CD4-positive, alpha-beta T cell treated with Interferon alpha-2 for 1 hour (primary cell): ENCODE data around the gene TBL3.
A peak's percentile ranks its signal among the peaks of the same experiment; 100 is the strongest.

ENCODE experiments used
- DNase-seq, 2 donors: peaks; one replicate each; pipeline ENCODE4 v3.0.0-alpha.2; 2020 to 2022

The TBL3 gene

DNA sequence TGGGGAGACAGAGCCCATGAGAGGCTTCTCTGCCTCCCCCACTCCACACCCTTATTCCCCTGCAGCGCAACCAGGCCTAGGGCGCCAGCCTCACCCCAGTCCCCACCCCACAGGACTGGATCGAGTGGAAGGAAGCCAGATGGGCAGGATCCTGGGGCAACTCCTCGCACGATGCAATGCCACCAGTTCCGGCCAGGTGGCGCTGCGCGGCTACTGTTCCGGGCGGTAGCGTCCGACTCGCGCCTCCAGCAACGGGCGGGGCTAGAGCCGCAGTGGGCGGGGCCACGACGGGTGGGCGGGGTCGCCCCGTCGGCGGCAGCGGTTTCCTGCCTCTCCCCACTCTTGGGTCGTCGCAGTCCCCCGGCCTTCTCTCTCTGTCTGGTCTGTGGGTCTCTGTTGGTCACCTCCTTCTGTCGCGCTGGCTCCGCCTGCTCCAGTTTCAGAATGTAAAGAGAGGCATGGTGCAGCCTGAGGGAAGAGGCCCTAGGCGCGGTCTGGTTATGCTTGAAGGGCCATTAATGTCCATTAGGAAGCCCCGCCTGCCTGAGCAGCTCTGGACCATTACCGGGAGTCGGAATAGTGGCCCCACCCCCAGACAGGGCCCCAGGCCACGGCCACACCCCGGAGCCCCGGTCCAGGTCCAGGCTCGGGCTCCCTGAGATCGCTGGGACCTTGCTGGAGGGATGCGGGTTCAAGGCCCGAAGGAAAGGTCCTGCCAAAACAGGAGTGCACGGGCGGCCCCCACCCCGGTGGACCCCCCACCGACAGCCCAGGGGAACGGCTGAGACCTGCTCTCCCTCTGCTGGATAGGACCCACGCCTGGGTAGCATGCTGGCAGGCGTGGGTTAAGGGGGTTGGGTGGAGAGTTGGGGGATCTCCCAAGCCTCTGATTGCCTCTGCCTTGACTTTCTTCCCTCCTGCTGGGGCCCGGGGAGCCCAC is 51.5 kb downstream of the TBL3 start:
- DNase-seq = peak; percentile 93 to 96

DNA sequence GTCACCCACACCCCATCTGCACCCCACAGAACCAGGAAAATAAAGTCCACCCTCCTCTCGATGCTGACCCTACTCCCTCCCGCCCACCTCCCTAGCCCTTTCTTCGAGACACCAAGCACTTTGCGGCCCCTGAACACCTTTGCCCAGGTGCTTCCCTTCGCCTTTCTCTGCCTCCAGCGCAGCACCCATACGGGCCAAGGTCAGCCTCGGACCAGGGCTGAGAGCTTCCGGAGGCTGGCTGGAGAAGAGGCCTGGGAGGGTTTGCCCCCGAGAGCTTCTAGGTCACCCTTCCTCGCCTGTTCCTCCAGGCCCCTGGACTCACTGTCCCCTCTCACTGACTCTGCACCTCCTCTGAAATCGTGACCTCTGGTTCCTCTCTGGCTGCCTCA is 52.2 kb downstream of the TBL3 start:
- no peak for DNase-seq

DNA sequence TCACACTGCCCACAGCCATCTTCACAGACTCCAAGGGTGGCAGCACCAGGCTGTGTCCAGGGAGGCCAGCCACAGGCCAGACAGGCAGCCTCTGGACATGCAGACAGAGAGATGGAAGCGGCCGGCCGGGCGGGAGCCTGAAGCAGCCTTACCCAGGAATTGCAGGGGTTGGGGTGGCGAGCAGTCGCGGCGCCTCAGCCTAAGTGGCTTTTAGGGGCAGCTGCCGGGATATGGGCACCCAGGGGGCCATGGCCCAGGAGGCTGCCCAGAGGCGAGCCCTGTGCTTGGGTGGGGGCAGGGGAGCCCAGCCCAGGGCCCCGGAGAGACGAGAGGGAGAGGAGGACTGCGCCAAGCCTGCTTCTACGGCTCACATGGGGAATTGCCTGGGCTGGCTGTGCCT is 53.4 kb downstream of the TBL3 start:
- DNase-seq = no peak

DNA sequence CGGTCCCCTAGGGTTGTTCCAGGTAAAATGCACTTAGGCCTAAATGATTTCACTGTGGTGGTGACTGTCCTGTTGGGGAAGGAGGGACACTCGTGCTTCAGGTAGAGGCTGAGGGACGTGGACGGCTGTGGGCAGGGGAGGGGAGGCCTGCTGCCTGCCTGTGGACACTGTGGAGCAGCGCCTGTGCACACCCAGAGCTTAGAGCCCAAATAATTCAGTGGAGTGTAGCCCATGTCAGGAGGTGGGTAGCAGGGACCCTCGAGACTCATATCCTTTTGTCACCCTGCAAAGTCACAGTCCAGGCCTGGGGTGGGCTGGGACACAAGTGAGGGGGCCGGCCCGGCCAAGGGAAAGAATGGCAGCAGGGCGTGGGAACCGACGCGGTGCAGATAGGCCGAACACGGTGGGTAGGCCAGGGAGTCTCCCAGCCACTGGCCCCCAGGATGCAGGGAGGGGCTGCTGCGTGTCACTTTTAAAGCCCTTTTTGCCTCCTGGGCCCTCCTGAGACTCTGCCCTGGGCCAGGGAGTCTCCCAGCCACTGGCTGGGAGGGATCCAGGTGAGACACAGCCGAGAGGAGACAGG is 54.1 kb downstream of the TBL3 start:
- DNase-seq = no peak

DNA sequence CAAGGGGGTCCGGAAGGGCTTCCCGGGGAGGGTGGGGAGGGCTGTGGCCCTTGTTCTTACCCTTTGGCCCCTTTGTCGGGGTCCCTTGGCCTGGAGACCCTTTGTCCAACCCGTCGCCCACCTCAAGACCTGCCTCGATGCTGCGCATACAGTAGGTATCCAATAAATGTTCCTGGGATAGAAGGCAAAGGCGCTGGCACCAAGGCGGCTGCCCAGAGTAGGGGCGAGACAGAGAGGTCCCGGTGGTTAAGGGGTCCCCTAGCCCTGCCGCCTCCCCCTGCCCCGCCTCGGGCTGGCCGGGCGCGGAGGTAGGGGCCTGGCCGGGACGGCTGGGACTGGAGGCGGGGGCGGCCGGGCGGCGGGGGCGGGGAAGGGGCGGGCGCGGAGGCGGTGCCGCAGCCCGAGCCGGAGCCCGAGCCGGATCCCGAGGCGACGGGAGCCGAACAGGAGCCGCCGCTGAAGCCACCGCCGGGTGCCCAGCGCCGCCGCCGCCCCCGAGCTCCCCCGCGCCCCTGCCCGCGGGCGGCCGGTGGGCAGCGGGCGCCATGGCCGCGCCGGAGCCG is 54.7 kb downstream of the TBL3 start, which contains the start of gene NHERF2:
NHERF2 (plus strand) TSS at position 442 of the 563 bp plus-strand sequence; CDS start at position 546, 104 bp downstream.
- peak in 1 of 2 donors; percentile 40 for DNase-seq

DNA sequence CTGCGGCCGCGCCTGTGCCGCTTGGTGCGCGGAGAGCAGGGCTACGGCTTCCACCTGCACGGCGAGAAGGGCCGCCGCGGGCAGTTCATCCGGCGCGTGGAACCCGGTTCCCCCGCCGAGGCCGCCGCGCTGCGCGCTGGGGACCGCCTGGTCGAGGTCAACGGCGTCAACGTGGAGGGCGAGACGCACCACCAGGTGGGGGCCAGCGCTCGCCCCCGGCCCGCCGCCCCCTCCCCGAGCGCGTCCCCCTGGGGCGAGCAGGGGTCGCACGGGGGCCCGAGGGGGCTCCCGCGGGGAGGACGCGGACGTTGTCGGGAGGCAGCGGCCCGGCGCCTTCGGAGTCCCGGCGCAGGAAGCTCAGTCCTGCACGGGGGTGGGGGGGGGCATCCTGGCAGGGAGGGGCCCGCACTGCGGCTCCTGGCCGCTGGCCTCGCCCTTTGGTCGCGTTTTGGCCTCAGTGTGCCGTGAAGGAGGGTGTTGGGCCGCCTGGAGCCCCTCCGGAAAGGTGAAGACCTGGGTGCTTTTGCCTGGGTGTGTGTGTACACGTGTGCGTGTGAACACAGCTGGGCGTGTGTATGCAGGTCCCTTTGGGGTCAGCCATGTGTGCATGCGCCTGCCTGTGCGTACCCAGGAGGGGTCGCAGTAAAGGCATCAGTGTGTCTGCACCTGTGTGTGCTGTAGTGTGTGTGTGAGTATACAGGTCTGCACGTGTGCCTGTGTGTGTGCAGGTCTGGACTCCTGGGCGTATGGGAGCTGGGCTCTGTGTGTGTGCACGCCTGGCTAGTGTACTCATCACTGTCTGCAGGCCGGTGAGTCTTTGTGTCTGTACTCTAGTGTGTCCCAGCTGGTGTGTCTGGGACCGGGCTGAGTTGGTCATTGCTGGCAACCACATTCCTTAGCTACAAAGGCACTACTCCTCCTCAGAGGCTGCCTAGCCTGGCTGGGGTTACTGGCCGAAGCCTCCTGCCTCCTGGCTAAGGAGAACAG is 55.5 kb downstream of the TBL3 start:
- DNase-seq = no peak

DNA sequence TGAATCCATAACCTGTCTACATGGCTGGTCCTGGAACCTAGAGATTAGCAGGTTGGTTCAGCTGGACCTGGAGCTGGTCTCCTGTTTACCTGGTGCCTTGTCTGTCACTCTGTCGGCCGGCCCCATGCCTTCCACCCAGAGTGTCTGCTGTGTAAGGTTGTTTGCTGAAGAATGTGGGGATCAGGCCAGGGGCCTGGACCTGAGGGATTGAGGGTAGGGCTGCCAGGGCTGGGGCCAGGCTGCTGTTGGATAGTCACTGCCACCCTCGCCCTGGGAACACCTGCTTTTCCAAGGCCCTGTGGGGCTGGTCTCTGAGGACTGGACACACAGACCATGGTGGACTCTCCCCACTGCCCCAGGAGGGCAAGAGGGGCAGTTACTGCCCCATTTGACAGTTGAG is 56.3 kb downstream of the TBL3 start:
- DNase-seq = no peak

DNA sequence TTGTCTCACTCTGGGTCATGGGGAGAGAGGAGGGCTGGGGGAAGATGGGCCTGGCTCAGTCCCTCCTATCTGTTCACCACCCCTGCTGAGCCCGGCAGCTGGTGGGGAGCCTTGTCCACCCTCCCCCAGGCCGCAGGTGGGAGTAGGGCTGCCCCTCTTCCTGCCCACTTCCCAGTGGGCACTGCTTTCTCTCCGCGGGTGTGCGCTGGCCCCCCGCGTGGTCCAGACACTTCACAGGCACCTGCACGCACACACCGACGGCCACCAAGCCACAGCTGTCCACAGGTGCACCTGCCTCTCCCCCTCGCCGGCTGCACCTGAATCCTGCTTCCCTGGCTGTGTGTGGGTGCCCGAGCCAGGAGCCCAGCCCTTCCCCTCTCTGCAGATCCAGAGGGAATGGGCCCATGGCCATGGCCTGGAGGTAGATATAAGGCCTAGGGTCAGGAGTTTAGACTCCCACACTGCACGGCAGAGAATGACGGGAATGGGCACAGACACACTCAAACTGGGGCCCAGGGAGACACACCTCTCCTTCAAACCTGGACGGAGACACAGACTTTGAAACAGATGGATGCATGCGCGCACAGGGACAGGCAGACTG is 56.9 kb downstream of the TBL3 start:
- no peak for DNase-seq

DNA sequence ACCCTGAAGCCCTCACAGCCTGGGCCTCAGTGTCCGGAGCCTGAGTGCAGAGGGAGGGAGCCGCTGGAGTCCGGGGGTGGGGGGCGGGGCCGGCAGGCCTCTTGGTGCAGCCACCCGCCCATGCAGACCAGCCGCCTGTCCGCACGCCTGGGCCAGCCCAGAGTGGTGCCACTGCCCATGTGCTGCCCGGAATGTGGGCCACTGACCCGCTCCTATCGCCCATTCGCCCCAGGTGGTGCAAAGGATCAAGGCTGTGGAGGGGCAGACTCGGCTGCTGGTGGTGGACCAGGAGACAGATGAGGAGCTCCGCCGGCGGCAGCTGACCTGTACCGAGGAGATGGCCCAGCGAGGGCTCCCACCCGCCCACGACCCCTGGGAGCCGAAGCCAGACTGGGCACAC is 57.5 kb downstream of the TBL3 start:
- DNase-seq = no peak

DNA sequence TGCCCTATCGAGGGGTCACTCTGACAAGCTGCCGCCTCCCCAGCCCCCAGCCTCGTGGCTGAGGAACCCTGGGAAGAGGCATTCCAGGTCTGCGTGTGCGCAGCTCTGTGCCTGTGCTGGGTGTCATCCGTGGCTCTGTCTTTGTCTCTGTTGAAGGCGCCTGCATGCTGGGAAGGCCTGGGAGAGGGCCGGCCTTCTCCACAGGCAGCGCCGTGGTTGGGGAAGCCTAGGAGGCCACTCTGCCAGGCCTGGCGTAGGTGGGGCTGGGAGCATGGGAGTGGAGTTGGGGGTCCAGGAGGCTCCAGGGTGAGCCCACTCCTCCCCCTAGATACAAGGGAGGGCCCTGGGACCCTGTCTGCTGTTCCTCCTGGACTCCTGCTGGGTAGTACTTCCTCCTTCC is 58.2 kb downstream of the TBL3 start:
- DNase-seq = no peak

DNA sequence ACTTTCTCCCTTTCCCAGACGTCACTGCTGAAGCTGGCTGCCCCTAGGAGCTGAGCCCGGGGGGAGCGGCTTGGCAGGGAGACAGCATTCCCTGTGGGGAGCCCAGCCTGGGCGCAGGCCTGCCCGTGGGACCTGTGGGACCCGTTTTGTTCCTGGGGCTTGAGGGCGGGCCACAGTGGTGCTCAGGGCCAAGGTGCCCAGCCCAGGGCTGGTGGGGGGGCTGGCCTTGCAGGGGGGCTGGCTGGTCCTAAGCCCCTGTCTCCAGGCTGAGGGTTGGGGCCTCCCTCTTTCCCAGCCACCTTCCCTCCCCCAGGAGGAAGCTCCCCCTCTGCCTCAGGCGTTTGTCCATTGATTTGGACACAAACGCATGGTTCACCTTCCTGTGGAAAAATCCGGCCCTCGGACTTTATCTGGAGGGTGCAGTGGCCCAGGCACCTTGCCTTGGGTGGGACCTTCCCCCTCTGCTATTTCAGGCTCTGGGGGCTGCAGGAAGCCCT is 59.3 kb downstream of the TBL3 start:
- no peak for DNase-seq
